Limb (tissue), 2 donors: ENCODE data around the gene HSP90B1.
A peak's percentile ranks its signal among the peaks of the same experiment; 100 is the strongest.

ENCODE experiments used
- DNase-seq, 2 donors: peaks; one replicate each; pipeline ENCODE4 v3.0.0-alpha.2; 2016; ENCODE audit errors: extremely low spot score in 2 of 2

HSP90B1 gene

DNA sequence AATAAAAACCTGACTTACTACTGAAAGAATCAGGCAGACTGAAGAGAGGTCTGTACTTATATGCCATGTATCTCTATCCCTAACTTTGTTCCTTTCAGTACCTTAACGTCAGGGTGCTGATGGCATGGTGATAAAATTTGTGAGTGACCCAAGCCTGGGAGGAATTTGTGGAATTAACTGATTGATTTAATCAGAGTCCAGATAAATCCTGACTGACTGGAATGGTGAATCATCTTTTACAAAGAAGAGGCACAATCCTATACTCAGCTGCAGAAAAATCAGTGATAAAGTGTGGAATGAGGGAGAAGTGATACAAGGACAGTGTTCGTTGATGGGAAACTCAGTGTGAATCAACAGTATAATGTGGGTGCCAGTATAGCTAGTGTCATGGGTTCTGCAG, 39.2 kb downstream of the HSP90B1 start:
- DNase-seq: no peak

DNA sequence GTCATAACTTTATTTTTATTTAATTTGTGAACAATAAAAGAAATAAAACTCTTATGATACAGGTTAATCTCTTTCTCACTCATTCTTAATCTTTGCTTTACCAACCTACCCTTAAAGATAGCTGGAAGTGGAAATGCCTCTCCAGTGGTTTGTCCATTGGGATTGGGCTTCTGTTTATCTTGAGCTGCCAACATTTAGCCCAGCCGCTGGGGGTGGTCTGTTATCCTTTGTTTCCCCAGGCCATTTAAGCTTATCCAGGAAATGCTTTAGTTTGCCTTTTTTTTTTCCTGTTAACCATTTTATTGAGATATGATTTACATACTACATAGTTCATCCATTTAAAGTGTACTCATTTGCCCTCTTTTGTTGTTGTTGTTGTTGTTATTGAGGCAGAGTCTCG, 43.7 kb downstream of the HSP90B1 start:
- DNase-seq: no peak

DNA sequence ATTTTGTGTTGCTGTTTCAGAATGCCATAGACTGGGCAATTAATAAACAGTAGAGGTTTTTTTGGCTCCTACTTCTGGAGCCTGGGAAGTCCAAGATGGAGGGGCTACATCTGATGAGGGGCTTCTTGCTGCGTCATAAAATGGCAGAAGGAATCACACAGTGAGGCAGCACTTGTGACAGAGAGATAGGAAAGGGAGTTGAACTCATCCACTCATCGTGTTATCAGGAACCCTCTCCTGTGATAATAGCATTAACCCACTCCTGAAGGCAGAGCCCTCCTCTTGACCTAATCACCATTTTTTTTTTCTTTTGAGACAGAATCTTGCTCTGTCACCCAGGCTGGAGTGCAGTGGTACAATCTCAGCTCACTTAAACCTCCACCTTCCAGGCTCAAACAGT, 45.2 kb downstream of the HSP90B1 start:
- no peak for DNase-seq

DNA sequence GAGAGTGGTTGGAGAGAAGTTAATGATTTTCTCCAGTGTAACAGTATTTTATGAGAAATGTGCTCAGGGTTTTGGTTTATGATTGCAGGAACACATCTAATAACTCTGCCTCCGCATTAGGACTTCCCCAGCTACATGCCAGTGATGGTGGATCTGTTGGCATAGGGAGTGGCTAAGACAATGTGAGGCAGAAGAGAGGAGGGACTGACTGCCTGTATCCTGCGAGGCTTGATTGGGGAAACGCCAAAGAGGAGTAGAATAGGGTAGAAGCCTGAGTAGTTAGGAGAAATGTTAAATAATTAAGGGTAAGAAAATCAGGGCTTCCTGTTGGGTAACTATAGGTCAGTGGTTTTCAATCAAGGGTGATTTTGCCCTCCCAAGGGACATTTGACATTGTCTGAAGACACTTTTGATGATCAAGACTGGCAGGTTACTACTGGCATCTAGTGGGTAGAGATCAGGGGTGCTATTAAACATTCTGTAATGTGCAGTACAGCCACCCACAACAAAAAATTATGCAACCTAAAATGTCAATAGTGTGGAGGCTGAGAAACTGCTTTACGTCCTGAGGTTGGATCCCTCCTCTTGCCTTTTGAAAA, 48.3 kb downstream of the HSP90B1 start:
- no peak for DNase-seq

DNA sequence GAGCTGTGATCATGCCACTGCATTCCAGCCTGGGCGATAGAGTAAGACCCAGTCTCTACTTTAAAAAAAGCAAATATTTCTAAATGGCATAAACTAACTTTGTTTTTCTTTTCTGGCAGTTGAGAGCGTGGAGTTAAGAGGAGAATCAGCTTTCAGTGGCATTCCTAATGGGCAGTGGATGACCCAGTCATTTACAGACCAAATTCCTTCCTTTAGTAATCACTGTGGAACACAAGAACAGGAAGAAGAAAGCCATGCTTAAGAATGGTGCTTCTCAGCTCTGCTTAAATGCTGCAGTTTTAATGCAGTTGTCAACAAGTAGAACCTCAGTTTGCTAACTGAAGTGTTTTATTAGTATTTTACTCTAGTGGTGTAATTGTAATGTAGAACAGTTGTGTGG, 56.6 kb downstream of the HSP90B1 start:
- DNase-seq: no peak

DNA sequence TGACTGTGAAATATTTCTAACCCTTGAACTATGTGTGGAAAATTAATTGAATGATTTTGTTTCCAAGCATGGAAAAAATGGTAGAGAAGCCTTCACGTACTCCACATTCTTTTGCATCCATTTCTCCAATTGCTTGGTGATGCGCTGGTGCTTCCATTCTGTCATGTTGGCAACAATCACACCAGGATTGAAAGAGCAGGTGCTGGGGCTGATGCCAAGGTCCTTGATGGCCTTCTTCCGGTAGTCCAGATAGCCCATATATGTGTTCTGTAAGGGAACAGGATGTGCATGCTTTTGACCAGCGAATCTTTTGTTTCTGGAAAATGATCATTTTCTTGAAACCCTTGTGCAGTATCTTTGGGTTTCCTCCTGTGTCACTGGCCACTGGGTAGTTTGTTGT, 64.0 kb downstream of the HSP90B1 start:
- peak in 1 of 2 donors; percentile 42 for DNase-seq

DNA sequence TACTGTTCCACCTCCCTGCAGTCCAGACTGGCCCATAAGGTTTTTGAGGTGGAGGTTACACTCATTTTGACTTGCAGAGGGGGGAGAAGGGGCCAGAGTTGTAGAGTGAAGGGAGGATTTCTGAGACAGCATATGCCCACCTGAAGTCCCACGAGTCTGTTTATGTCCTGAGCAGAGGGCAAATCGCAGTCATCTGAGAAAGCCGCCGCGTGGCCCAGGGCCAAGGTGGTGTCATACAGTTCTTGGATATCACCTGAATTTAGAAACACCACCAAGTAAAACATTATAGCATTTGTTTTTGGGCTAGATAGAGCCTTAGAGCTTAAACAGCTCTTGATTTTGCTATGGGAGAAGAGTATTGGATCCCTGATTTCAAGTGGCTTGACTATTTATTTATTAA, 66.4 kb downstream of the HSP90B1 start:
- DNase-seq: no peak

DNA sequence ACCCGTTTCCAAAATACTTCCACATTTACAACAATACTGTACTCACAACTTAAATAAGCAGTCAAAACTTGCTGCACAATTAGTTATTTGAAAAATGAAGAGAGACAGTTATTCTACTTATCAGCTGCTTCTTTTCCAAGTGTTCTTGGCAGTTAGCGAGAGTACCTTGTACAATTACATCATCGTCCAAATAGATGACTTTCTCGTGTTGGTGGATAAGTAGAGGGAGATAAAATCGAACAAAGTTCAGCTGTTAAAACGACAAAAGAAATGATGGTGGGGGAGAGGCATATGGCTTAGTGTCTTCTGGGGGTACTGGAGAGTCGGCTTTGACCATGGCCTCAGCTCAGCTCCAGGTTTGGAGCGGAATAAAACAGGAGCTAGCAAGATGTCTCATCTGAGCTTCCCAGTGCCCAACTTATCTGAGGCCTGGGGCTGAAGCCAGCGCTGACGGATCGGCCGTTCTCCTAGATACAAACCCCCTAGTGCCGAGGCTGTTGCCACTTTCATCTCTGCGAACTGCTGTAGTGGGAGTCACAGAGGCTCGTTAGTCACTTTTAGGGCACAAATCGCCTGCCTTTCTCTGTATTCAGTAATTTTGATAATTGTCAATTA, 67.2 kb downstream of the HSP90B1 start:
- no peak for DNase-seq
